Osteocyte (in vitro differentiated cells): ENCODE results near the gene CNDP1. TPM values are rescaled to one million over a fixed set of nuclear protein-coding genes. Genes with fewer than 3 reads are reported as not detected.
A peak's percentile ranks its signal among the peaks of the same experiment; 100 is the strongest.
"Not testable (repeated sequence)": the region's sequence is repeated elsewhere in the genome, so short reads cannot be mapped to it uniquely, and the experiment has no call there.

ENCODE experiments used
- DNase-seq: peaks from one replicate; pipeline ENCODE4 v3.0.0; 2021; ENCODE audit warnings: mixed read lengths; ENCODE audit not compliant: unreplicated experiment; ENCODE audit errors: extremely low spot score
- H3K27ac Mint-ChIP-seq: one replicate; pipeline ENCODE4 v1.8.0; 2021; ENCODE audit warnings: mild to moderate bottlenecking, mixed read lengths; ENCODE audit not compliant: unreplicated experiment
- H3K27me3 Mint-ChIP-seq: one replicate; pipeline ENCODE4 v1.8.0; 2021; ENCODE audit warnings: mixed read lengths; ENCODE audit not compliant: unreplicated experiment
- H3K36me3 Mint-ChIP-seq: one replicate; pipeline ENCODE4 v1.8.0; 2021; ENCODE audit warnings: mixed read lengths; ENCODE audit not compliant: unreplicated experiment
- H3K4me1 Mint-ChIP-seq: one replicate; pipeline ENCODE4 v1.8.0; 2021; ENCODE audit warnings: mixed read lengths; ENCODE audit not compliant: unreplicated experiment
- H3K4me3 Mint-ChIP-seq: one replicate; pipeline ENCODE4 v1.8.0; 2021; ENCODE audit warnings: mild to moderate bottlenecking, moderate library complexity, mixed read lengths; ENCODE audit not compliant: unreplicated experiment
- H3K9me3 Mint-ChIP-seq: one replicate; pipeline ENCODE4 v1.8.0; 2021; ENCODE audit warnings: mixed read lengths; ENCODE audit not compliant: unreplicated experiment
- total RNA-seq: library from RNA; stranded (reverse); gene quantifications from 2 replicates; pipeline ENCODE4 v1.2.1, GENCODE V29; 2021
- TF ChIP-seq, protein P1 (sequence below): fragments of 200-600 bp; sonication (generic); IDR thresholded peaks from 2 replicates; pipeline ENCODE4 v1.5.0; 2021; ENCODE audit warnings: antibody characterized with exemption, mild to moderate bottlenecking, moderate library complexity

Gene CNDP1
- total RNA-seq, 1 donor from 2014 or later: not detected

- Mint-ChIP-seq H3K27ac (no peak overlapping the region), H3K4me3 (no peak overlapping the region), H3K27me3 (no peaks in the 10 kb centered on the region), H3K9me3 (no peaks in the 10 kb centered on the region), H3K4me1 (peaks cover 27% of the 10 kb centered on the region), H3K36me3 (peaks cover 20% of the 10 kb centered on the region)
- no peak for DNase-seq
- TF ChIP-seq, protein P1, sequence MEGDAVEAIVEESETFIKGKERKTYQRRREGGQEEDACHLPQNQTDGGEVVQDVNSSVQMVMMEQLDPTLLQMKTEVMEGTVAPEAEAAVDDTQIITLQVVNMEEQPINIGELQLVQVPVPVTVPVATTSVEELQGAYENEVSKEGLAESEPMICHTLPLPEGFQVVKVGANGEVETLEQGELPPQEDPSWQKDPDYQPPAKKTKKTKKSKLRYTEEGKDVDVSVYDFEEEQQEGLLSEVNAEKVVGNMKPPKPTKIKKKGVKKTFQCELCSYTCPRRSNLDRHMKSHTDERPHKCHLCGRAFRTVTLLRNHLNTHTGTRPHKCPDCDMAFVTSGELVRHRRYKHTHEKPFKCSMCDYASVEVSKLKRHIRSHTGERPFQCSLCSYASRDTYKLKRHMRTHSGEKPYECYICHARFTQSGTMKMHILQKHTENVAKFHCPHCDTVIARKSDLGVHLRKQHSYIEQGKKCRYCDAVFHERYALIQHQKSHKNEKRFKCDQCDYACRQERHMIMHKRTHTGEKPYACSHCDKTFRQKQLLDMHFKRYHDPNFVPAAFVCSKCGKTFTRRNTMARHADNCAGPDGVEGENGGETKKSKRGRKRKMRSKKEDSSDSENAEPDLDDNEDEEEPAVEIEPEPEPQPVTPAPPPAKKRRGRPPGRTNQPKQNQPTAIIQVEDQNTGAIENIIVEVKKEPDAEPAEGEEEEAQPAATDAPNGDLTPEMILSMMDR: no peak
These were observed 33.9 kb upstream of the CNDP1 start for GRCh38 chr18:74500372-74500771.

GRCh38 chr18:74500774-74501173 is 33.5 kb upstream of the CNDP1 start:
- not testable (repeated sequence) for DNase-seq, H3K4me3 Mint-ChIP-seq, H3K27me3 Mint-ChIP-seq, H3K9me3 Mint-ChIP-seq
- Mint-ChIP-seq H3K4me1 (peaks cover 26% of the 10 kb centered on the region), H3K27ac (peak overlapping the region; percentile 11), H3K36me3 (peaks cover 23% of the 10 kb centered on the region)

GRCh38 chr18:74501386-74501785 is 32.9 kb upstream of the CNDP1 start:
- TF ChIP-seq, protein P1: no peak
- Mint-ChIP-seq H3K27me3 (no peaks in the 10 kb centered on the region), H3K4me1 (peaks cover 26% of the 10 kb centered on the region), H3K4me3 (no peak overlapping the region), H3K27ac (peak overlapping the region; percentile 11), H3K36me3 (peaks cover 23% of the 10 kb centered on the region), H3K9me3 (no peaks in the 10 kb centered on the region)
- DNase-seq: no peak

- no peak for DNase-seq
- H3K27me3 Mint-ChIP-seq: no peaks in the 10 kb centered on the region
- no peaks in the 10 kb centered on the region for H3K9me3 Mint-ChIP-seq
- TF ChIP-seq, protein P1: no peak
- no peak overlapping the region for H3K27ac Mint-ChIP-seq
- peaks cover 11% of the 10 kb centered on the region for H3K4me1 Mint-ChIP-seq
- no peak overlapping the region for H3K4me3 Mint-ChIP-seq
- H3K36me3 Mint-ChIP-seq: peaks cover 40% of the 10 kb centered on the region
These were observed 31.2 kb upstream of the CNDP1 start for GRCh38 chr18:74503137-74503536.

DNA sequence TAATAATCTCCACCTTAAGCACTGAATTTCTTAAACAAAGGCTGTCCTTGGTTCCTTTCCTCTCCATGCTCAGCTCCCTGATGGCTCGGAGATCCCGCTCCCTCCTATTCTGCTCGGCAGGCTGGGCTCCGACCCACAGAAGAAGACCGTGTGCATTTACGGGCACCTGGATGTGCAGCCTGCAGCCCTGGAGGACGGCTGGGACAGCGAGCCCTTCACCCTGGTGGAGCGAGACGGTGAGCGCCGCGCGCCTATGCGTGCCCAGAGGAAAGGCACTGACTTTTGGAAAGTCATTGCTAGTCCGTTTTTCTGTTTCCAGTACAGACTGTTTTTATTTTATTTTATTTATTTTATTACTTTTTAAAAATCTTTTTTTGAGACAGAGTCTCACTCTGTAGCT is 28.5 kb upstream of the CNDP1 start:
- Mint-ChIP-seq H3K4me3 (no peak overlapping the region), H3K4me1 (no peaks in the 10 kb centered on the region), H3K27ac (no peak overlapping the region), H3K27me3 (no peaks in the 10 kb centered on the region), H3K9me3 (no peaks in the 10 kb centered on the region), H3K36me3 (peaks cover 52% of the 10 kb centered on the region)
- no peak for DNase-seq
- TF ChIP-seq, protein P1: no peak
